HepG2 (cell line): Measurements from ENCODE around the gene PRM3. TPM values are rescaled to one million over a fixed set of nuclear protein-coding genes. Genes with fewer than 3 reads are reported as not detected.

Experiments used
- ATAC-seq: fragments of 200-7000 bp; cut with Tn5 transposase; 3 replicates; pipeline ENCODE4 v1.9.1; 2020; ENCODE audit warnings: mild to moderate bottlenecking, moderate library complexity
- BruUV-seq: library from RNA; stranded (reverse); fragments of 400-500 nt; replicated peaks from 2 replicates; lab custom pipeline; 2021; lab: Mats Ljungman, UMichigan
- CTCF ChIA-PET: fragments of 300-600 bp; formaldehyde crosslinking; extraction: SDS; loops from one replicate; lab custom pipeline; 2021; ENCODE audit warnings: low total read pairs, inconsistent platforms, low intra/inter-chr PET ratio; lab: Yijun Ruan, JAX
- POLR2A ChIA-PET: fragments of 350-600 bp; sonication (Branson Sonifier 250); formaldehyde crosslinking; loops from one replicate; lab custom pipeline; 2020; ENCODE audit warnings: antibody characterized with exemption, inconsistent platforms; lab: Yijun Ruan, JAX
- DNase-seq: peaks from one replicate; pipeline ENCODE4 v3.0.0-alpha.2; 2015; ENCODE audit warnings: low spot score
- FAIRE-seq: peaks from 3 replicates; lab custom pipeline; 2011; peaks lifted over from hg19 to GRCh38; lab: Jason Lieb, UNC
- H2AFZ ChIP-seq: one replicate; pipeline ENCODE4 v1.6.1; 2011; ENCODE audit warnings: low read length, inconsistent platforms
- H3K27ac ChIP-seq: fragments of 300-600 bp; 3 replicates; pipeline ENCODE4 v1.8.0; 2011; ENCODE audit warnings: mixed run types, mild to moderate bottlenecking, mixed read lengths, low read length, inconsistent platforms; ENCODE audit not compliant: insufficient read depth; ENCODE audit errors: extremely low read length
- H3K27me3 ChIP-seq, 2 experiments: fragments of 200-600 bp in 1 of 2; 2 replicates in 1 of 2; 3 replicates in 1 of 2; pipeline versions ENCODE4 v1.6.0 to v1.8.0; 2011; ENCODE audit warnings: low read length in 2 of 2, mild to moderate bottlenecking in 2 of 2, moderate library complexity in 2 of 2, inconsistent platforms in 1 of 2; ENCODE audit not compliant: insufficient read depth in 2 of 2, control insufficient read depth in 1 of 2
- H3K36me3 ChIP-seq, 2 experiments: fragments of 200-600 bp in 1 of 2; replicated peaks in 1 of 2; 2 replicates in 1 of 2; 3 replicates in 1 of 2; pipeline versions ENCODE4 v1.5.1 to v1.8.0; 2011; ENCODE audit warnings: low read length in 2 of 2, inconsistent platforms in 1 of 2; ENCODE audit not compliant: insufficient read depth in 2 of 2, control insufficient read depth in 1 of 2
- H3K4me1 ChIP-seq: 2 replicates; pipeline ENCODE4 v1.5.1; 2012; ENCODE audit warnings: low read length, inconsistent platforms; ENCODE audit not compliant: insufficient read depth
- H3K4me2 ChIP-seq: 2 replicates; pipeline ENCODE4 v1.6.0; 2011; ENCODE audit warnings: low read depth, low read length, inconsistent platforms
- H3K4me3 ChIP-seq, 3 experiments: fragments of 200-600 bp in 1 of 3; sonication (generic), shearing (Covaris generic) in 1 of 3; replicated peaks in 1 of 3; 2 replicates each; pipeline ENCODE4 v1.5.1; 2011 to 2016; ENCODE audit warnings: low read length in 3 of 3, inconsistent platforms in 2 of 3, low read depth in 2 of 3, mild to moderate bottlenecking in 2 of 3, control low read depth in 1 of 3, mixed read lengths in 1 of 3; ENCODE audit not compliant: insufficient read depth in 1 of 3
- H3K79me2 ChIP-seq: one replicate; pipeline ENCODE4 v1.6.1; 2011; ENCODE audit warnings: low read length, inconsistent platforms; ENCODE audit not compliant: insufficient read depth
- H3K9ac ChIP-seq: 2 replicates; pipeline ENCODE4 v1.6.0; 2011; ENCODE audit warnings: mild to moderate bottlenecking, low read depth, low read length, inconsistent platforms; ENCODE audit not compliant: insufficient read depth
- H3K9me3 ChIP-seq: 2 replicates; pipeline ENCODE4 v1.5.1; 2012; ENCODE audit warnings: mild to moderate bottlenecking, low read length
- H4K20me1 ChIP-seq: 2 replicates; pipeline ENCODE4 v1.6.0; 2011; ENCODE audit warnings: inconsistent platforms, mild to moderate bottlenecking, low read length, moderate library complexity; ENCODE audit not compliant: insufficient read depth
- CTCF ChIP-seq: sonication (generic); formaldehyde crosslinking; IDR thresholded peaks from 2 replicates; pipeline ENCODE4 v1.5.0; 2020; ENCODE audit warnings: mild to moderate bottlenecking, missing genetic modification reagents, moderate library complexity
- GZF1 ChIP-seq: sonication (generic); formaldehyde crosslinking; IDR thresholded peaks from 2 replicates; pipeline ENCODE4 v1.5.1; 2020; ENCODE audit warnings: mild to moderate bottlenecking, missing genetic modification reagents
- NRL ChIP-seq: sonication (generic); formaldehyde crosslinking; IDR thresholded peaks from 2 replicates; pipeline ENCODE4 v1.5.0; 2020; ENCODE audit warnings: missing genetic modification reagents, mild to moderate bottlenecking, moderate library complexity, borderline replicate concordance
- POGK ChIP-seq: sonication (generic); formaldehyde crosslinking; conservative IDR thresholded peaks from 2 replicates; pipeline ENCODE4 v1.8.0; 2022; ENCODE audit warnings: mild to moderate bottlenecking, moderate library complexity, missing genetic modification reagents
- SPEN ChIP-seq: sonication (generic); formaldehyde crosslinking; IDR thresholded peaks from 2 replicates; pipeline ENCODE4 v1.5.1; 2020; ENCODE audit warnings: low read depth, mild to moderate bottlenecking, missing genetic modification reagents
- SRY ChIP-seq: sonication (generic); formaldehyde crosslinking; IDR thresholded peaks from 2 replicates; pipeline ENCODE4 v1.8.0; 2022; ENCODE audit warnings: mild to moderate bottlenecking, missing genetic modification reagents
- ZBTB38 ChIP-seq: sonication (generic); formaldehyde crosslinking; IDR thresholded peaks from 2 replicates; pipeline ENCODE4 v1.5.1; 2020; ENCODE audit warnings: mild to moderate bottlenecking, missing genetic modification reagents
- ZFAT ChIP-seq: sonication (generic); formaldehyde crosslinking; conservative IDR thresholded peaks from 2 replicates; pipeline ENCODE4 v1.8.1; 2023; ENCODE audit warnings: missing genetic modification reagents, inconsistent platforms
- ZNF280B ChIP-seq: sonication (generic); formaldehyde crosslinking; IDR thresholded peaks from 2 replicates; pipeline ENCODE4 v1.5.0; 2020; ENCODE audit warnings: missing genetic modification reagents, mild to moderate bottlenecking, borderline replicate concordance
- ZNF891 ChIP-seq: sonication (generic); formaldehyde crosslinking; IDR thresholded peaks from 2 replicates; pipeline ENCODE4 v1.5.0; 2020; ENCODE audit warnings: mild to moderate bottlenecking, missing genetic modification reagents
- ZSCAN9 ChIP-seq: IDR thresholded peaks from 2 replicates; pipeline ENCODE4 v1.6.1; 2016; ENCODE audit warnings: borderline replicate concordance
- WGBS: methylation state at CpG from one replicate; pipeline ENCODE4 v1.1.6; 2017; ENCODE audit warnings: low lambda C conversion rate; 5-methylcytosine and 5-hydroxymethylcytosine counted together
- in situ Hi-C: cut with HindIII; loops from 2 replicates; pipeline ENCODE4 v1.10.0; 2017; ENCODE audit warnings: low pct_unique_long_range_greater_than_20kb; ENCODE audit not compliant: extremely low pct_ligation_motif_present
- intact Hi-C: fragments of 100-400 bp; cut with micrococcal nuclease; formaldehyde crosslinking; loops from one replicate; pipeline ENCODE4 v1.10.0; 2022; ENCODE audit not compliant: unreplicated experiment
- polyA plus RNA-seq, 8 experiments: library from polyadenylated mRNA; depleted of rRNA in 3 of 8; stranded (reverse) in 7 of 8; unstranded in 1 of 8; fragments of >200 nt; fragmentation: Illumina TruSeq in 4 of 8; extraction: Trizol in 4 of 8; gene quantifications; 2 replicates each; pipeline versions ENCODE4 v1.2.1 to v1.2.3, GENCODE V29; 2011 to 2016; ENCODE audit warnings: low read depth in 4 of 8, missing spikeins in 1 of 8, mixed read lengths in 1 of 8; ENCODE audit not compliant: insufficient read depth in 1 of 8
- total RNA-seq, 5 experiments: library from RNA; depleted of rRNA; stranded (reverse); fragments of >200 nt; fragmentation: Illumina TruSeq; extraction: Trizol; gene quantifications; 2 replicates each; pipeline ENCODE4 v1.2.3, GENCODE V29; 2016; ENCODE audit warnings: low read depth in 1 of 5
- TF ChIP-seq, protein P1 (sequence below): sonication (generic); formaldehyde crosslinking; IDR thresholded peaks from 2 replicates; pipeline ENCODE4 v1.5.0; 2020; ENCODE audit warnings: mild to moderate bottlenecking, missing genetic modification reagents

The PRM3 gene
- total and polyA plus RNA-seq, 2 of the 13 experiments (the other 11 are each of a cell fraction or from before 2014, with no cell fraction given): not detected

DNA sequence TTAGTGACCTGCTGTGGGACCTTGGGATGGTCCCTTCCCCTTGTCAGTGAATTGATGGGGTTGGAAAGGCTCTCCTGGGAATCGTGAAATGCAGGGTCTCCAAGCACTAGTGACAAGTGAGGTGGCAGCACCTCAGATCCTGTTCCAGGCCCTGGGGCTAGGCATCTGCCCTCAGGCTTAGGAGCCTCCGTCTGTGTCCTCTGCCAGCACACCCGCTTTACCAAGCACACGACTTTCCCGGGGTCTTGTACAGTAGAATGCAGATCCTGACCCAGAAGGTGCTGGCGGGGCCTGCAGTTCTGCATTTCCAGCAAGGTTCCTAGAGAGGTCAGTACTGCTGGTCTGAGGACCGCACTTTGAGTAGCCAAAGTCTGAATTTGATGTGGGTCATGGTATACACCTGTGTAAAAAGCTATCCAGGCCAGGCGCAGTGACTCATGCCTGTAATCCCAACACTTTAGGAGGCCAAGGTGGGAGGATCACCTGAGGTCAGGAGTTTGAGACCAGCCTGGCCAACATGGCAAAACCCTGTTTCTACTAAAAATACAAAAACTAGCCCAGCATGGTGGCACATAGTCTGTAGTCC lies 41.0 kb upstream of the PRM3 start:
- Histone ChIP-seq H2AFZ (no peak overlapping the region), H3K27ac (peak overlapping the region; percentile 88), H3K4me3 (no peak overlapping the region), H3K36me3 (no peaks in the 10 kb centered on the region), H3K79me2 (no peaks in the 10 kb centered on the region), H3K9me3 (no peaks in the 10 kb centered on the region), H3K27me3 (no peaks in the 10 kb centered on the region), H3K9ac (no peak overlapping the region), H3K4me1 (peaks cover 62% of the 10 kb centered on the region), H3K4me2 (0 out of 2 replicates have a peak overlapping the region, but pooled peaks have one; percentile 30), H4K20me1 (no peaks in the 10 kb centered on the region)
- ATAC-seq: no peak
- in situ Hi-C loops: no loop called here
- 90% methylated on average over 7 of the region's 8 CpGs for WGBS
- BruUV-seq: no TSS peak
- POLR2A ChIA-PET: interaction anchor here (1.1 to 7.4 kb wide), 4 partner anchors 16 to 73 kb away, joined by 3 to 234 read pairs (median 49); partner anchors contain the start of genes PRM2 and SOCS1
- CTCF ChIA-PET: no interaction called here
- no peak for DNase-seq
- intact Hi-C loops: no loop called here
- FAIRE-seq: no peak
- TF ChIP-seq NRL (CRISPR knock-in tag) (0 out of 2 replicates have a peak, but pooled peaks have one; percentile 37), CTCF (peak; percentile 22; the same call in 1 of the 2 replicates), ZFAT (CRISPR knock-in tag) (no peak), ZSCAN9 (no peak), SRY (CRISPR knock-in tag) (0 out of 2 replicates have a peak, but pooled peaks have one; percentile 49), GZF1 (CRISPR knock-in tag) (peak; percentile 47; the same call in 1 of the 2 replicates), POGK (CRISPR knock-in tag) (0 out of 2 replicates have a peak, but pooled peaks have one; percentile 31), ZBTB38 (peak; percentile 78; the same call in 1 of the 2 replicates), ZNF891 (CRISPR knock-in tag) (0 out of 2 replicates have a peak, but pooled peaks have one; percentile 70), ZNF280B (CRISPR knock-in tag) (0 out of 2 replicates have a peak, but pooled peaks have one; percentile 38), SPEN (CRISPR knock-in tag) (peak; percentile 51; the same call in 1 of the 2 replicates)
- TF ChIP-seq, protein P1, sequence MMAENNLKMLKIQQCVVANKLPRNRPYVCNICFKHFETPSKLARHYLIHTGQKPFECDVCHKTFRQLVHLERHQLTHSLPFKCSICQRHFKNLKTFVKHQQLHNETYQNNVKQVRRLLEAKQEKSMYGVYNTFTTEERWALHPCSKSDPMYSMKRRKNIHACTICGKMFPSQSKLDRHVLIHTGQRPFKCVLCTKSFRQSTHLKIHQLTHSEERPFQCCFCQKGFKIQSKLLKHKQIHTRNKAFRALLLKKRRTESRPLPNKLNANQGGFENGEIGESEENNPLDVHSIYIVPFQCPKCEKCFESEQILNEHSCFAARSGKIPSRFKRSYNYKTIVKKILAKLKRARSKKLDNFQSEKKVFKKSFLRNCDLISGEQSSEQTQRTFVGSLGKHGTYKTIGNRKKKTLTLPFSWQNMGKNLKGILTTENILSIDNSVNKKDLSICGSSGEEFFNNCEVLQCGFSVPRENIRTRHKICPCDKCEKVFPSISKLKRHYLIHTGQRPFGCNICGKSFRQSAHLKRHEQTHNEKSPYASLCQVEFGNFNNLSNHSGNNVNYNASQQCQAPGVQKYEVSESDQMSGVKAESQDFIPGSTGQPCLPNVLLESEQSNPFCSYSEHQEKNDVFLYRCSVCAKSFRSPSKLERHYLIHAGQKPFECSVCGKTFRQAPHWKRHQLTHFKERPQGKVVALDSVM: peak; percentile 75
